ENCODE measurements around the gene MAP3K1. TPM values are rescaled to one million over a fixed set of nuclear protein-coding genes. Genes with fewer than 3 reads are reported as not detected.

Gene MAP3K1
- total RNA-seq, 1 donor from 2014 or later, result 10.4 TPM

DNA sequence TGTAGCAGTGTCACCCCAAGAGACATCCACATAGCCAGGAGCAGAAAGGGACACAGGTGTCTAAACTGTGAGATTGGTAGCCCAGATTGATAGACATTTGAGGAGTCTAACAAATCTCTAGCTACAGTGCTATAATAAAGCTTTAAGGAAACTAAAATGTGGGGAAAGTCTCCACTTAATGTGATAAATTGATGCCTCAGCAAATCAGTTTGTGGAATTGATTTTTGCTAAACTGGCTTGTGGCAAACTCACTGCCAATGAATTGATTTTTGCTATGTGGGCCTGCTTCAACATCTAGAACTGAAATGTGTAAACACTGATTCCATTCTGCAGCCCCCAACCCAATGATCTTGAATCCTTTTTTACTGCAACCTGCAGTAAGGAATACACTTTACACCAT is 16.8 kb upstream of the MAP3K1 start:
- no peaks in the 10 kb centered on the region for H3K9me3 ChIP-seq (ENCODE audit: insufficient read depth, low read depth, low read length)
- no peak overlapping the region for H3K4me3 ChIP-seq (ENCODE audit: insufficient read depth, low read depth, low read length)
- H3K27me3 ChIP-seq (ENCODE audit: insufficient read depth, low read length), result no peaks in the 10 kb centered on the region
- H3K36me3 ChIP-seq (ENCODE audit: insufficient read depth, low read length), result no peaks in the 10 kb centered on the region
- Mint-ChIP-seq H3K9me3 (ENCODE audit: unreplicated experiment) (no peaks in the 10 kb centered on the region), H3K27ac (ENCODE audit: unreplicated experiment) (no peak overlapping the region), H3K27me3 (ENCODE audit: low read depth, unreplicated experiment) (peaks cover 3% of the 10 kb centered on the region), H3K4me1 (ENCODE audit: low read depth, unreplicated experiment) (no peaks in the 10 kb centered on the region), H3K36me3 (ENCODE audit: low read depth, unreplicated experiment) (no peaks in the 10 kb centered on the region), H3K4me3 (ENCODE audit: unreplicated experiment) (no peak overlapping the region)
- no peaks in the 10 kb centered on the region for H3K4me1 ChIP-seq (ENCODE audit: insufficient read depth, low read length)
- H3K4me2 ChIP-seq (ENCODE audit: low read length), result no peak overlapping the region
- no peaks in the 10 kb centered on the region for H3K79me2 ChIP-seq (ENCODE audit: insufficient read depth, low read length)
- H3K27ac ChIP-seq (ENCODE audit: low read depth, low read length), result no peak overlapping the region
- no peak overlapping the region for H3K9ac ChIP-seq (ENCODE audit: low read length)
- no peak for TF ChIP-seq EZH2 (IDR thresholded peaks at IDR 0.05; ENCODE audit: insufficient read depth, low read length)
- TF ChIP-seq, protein P1, sequence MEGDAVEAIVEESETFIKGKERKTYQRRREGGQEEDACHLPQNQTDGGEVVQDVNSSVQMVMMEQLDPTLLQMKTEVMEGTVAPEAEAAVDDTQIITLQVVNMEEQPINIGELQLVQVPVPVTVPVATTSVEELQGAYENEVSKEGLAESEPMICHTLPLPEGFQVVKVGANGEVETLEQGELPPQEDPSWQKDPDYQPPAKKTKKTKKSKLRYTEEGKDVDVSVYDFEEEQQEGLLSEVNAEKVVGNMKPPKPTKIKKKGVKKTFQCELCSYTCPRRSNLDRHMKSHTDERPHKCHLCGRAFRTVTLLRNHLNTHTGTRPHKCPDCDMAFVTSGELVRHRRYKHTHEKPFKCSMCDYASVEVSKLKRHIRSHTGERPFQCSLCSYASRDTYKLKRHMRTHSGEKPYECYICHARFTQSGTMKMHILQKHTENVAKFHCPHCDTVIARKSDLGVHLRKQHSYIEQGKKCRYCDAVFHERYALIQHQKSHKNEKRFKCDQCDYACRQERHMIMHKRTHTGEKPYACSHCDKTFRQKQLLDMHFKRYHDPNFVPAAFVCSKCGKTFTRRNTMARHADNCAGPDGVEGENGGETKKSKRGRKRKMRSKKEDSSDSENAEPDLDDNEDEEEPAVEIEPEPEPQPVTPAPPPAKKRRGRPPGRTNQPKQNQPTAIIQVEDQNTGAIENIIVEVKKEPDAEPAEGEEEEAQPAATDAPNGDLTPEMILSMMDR (IDR thresholded peaks at IDR 0.05; ENCODE audit: insufficient read depth, low read depth, low read length), result no peak
- H2AFZ ChIP-seq (ENCODE audit: low read depth, low read length), result no peak overlapping the region
- no peaks in the 10 kb centered on the region for H4K20me1 ChIP-seq (ENCODE audit: insufficient read depth, low read length)
- FAIRE-seq (no peak), DNase-seq (ENCODE audit: low read depth) (no peak)

DNA sequence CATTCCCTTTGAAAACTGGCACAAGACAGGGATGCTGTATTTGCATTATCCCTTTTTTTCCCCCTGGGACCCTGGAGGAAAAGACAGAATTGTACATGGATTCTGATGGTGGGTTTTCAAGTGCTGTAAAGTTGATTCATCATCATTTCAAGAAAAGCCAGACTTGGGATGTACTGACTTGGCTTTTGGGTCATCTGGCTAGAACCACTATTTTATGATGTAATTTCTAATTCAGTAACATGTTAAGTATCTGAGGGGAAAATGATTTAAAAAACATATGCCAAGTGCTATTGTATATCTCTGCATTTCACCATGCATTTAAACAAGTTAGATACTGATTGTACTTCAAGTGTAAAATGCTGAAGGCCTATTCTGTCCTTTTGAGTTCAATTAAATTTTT is 15.2 kb upstream of the MAP3K1 start:
- Histone ChIP-seq H3K9ac (ENCODE audit: low read length) (no peak overlapping the region), H3K27me3 (ENCODE audit: insufficient read depth, low read length) (no peaks in the 10 kb centered on the region), H3K4me1 (ENCODE audit: insufficient read depth, low read length) (no peaks in the 10 kb centered on the region), H3K36me3 (ENCODE audit: insufficient read depth, low read length) (no peaks in the 10 kb centered on the region), H2AFZ (ENCODE audit: low read depth, low read length) (no peak overlapping the region), H4K20me1 (ENCODE audit: insufficient read depth, low read length) (no peaks in the 10 kb centered on the region), H3K4me3 (ENCODE audit: insufficient read depth, low read depth, low read length) (no peak overlapping the region), H3K27ac (ENCODE audit: low read depth, low read length) (no peak overlapping the region), H3K9me3 (ENCODE audit: insufficient read depth, low read depth, low read length) (no peaks in the 10 kb centered on the region), H3K4me2 (ENCODE audit: low read length) (no peak overlapping the region), H3K79me2 (ENCODE audit: insufficient read depth, low read length) (no peaks in the 10 kb centered on the region)
- no peaks in the 10 kb centered on the region for H3K36me3 Mint-ChIP-seq (ENCODE audit: low read depth, unreplicated experiment)
- no peaks in the 10 kb centered on the region for H3K4me1 Mint-ChIP-seq (ENCODE audit: low read depth, unreplicated experiment)
- H3K4me3 Mint-ChIP-seq (ENCODE audit: unreplicated experiment), result no peak overlapping the region
- DNase-seq (ENCODE audit: low read depth), result no peak
- FAIRE-seq, result no peak
- H3K9me3 Mint-ChIP-seq (ENCODE audit: unreplicated experiment), result no peaks in the 10 kb centered on the region
- H3K27ac Mint-ChIP-seq (ENCODE audit: unreplicated experiment), result no peak overlapping the region
- no peak for TF ChIP-seq EZH2 (IDR thresholded peaks at IDR 0.05; ENCODE audit: insufficient read depth, low read length)
- TF ChIP-seq, protein P1 (IDR thresholded peaks at IDR 0.05; ENCODE audit: insufficient read depth, low read depth, low read length), result no peak
- peaks cover 3% of the 10 kb centered on the region for H3K27me3 Mint-ChIP-seq (ENCODE audit: low read depth, unreplicated experiment)

DNA sequence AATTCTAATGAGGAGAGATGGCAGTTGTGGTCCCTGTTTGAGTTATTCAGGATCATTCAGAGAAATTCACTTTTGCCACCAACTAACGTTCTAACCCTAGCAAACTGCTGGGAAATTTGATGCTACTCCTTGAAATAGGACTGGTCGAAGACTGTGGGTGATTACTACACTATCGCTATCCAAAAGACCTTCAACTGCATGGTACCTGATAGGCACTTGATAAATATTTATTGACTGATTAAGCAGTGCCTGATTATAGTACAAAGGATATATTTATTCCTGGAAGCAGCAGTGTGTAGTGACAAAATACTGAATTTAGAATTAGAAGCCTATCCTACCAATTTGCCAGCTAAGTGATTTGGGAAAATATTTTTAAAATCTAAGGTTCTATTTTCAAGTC is 14.1 kb upstream of the MAP3K1 start:
- no peaks in the 10 kb centered on the region for H4K20me1 ChIP-seq (ENCODE audit: insufficient read depth, low read length)
- no peak overlapping the region for H2AFZ ChIP-seq (ENCODE audit: low read depth, low read length)
- no peak overlapping the region for H3K27ac ChIP-seq (ENCODE audit: low read depth, low read length)
- H3K36me3 Mint-ChIP-seq (ENCODE audit: low read depth, unreplicated experiment), result no peaks in the 10 kb centered on the region
- no peak for TF ChIP-seq EZH2 (IDR thresholded peaks at IDR 0.05; ENCODE audit: insufficient read depth, low read length)
- TF ChIP-seq, protein P1 (IDR thresholded peaks at IDR 0.05; ENCODE audit: insufficient read depth, low read depth, low read length), result no peak
- no peaks in the 10 kb centered on the region for H3K4me1 ChIP-seq (ENCODE audit: insufficient read depth, low read length)
- no peaks in the 10 kb centered on the region for H3K9me3 ChIP-seq (ENCODE audit: insufficient read depth, low read depth, low read length)
- H3K4me2 ChIP-seq (ENCODE audit: low read length), result no peak overlapping the region
- no peaks in the 10 kb centered on the region for H3K4me1 Mint-ChIP-seq (ENCODE audit: low read depth, unreplicated experiment)
- no peaks in the 10 kb centered on the region for H3K79me2 ChIP-seq (ENCODE audit: insufficient read depth, low read length)
- no peak overlapping the region for H3K4me3 Mint-ChIP-seq (ENCODE audit: unreplicated experiment)
- no peak overlapping the region for H3K27ac Mint-ChIP-seq (ENCODE audit: unreplicated experiment)
- H3K36me3 ChIP-seq (ENCODE audit: insufficient read depth, low read length), result no peaks in the 10 kb centered on the region
- H3K27me3 Mint-ChIP-seq (ENCODE audit: low read depth, unreplicated experiment), result peaks cover 8% of the 10 kb centered on the region
- DNase-seq (ENCODE audit: low read depth) (no peak), FAIRE-seq (no peak)
- H3K4me3 ChIP-seq (ENCODE audit: insufficient read depth, low read depth, low read length), result no peak overlapping the region
- H3K9ac ChIP-seq (ENCODE audit: low read length), result no peak overlapping the region
- H3K27me3 ChIP-seq (ENCODE audit: insufficient read depth, low read length), result no peaks in the 10 kb centered on the region
- H3K9me3 Mint-ChIP-seq (ENCODE audit: unreplicated experiment), result no peaks in the 10 kb centered on the region

Data from astrocyte (in vitro differentiated cells and primary cell).